GM19023 (cell line): ENCODE results near the gene FBXO46.
"Not testable (repeated sequence)": the region's sequence is repeated elsewhere in the genome, so short reads cannot be mapped to it uniquely, and the experiment has no call there.

Source experiments
- ATAC-seq: cut with Tn5 transposase; IDR thresholded peaks from one replicate; pipeline ENCODE4 v1.9.1; 2021; ENCODE audit warnings: mild to moderate bottlenecking, moderate library complexity; ENCODE audit not compliant: unreplicated experiment

Gene FBXO46

GRCh38 chr19:45729800-45730290, 851 bp downstream of the FBXO46 start:
- no peak for ATAC-seq

- ATAC-seq, result not testable (repeated sequence)
These were observed 2.0 kb downstream of the FBXO46 start for GRCh38 chr19:45728683-45729082.

GRCh38 chr19:45720065-45720464, 10.6 kb downstream of the FBXO46 start:
- not testable (repeated sequence) for ATAC-seq

- no peak for ATAC-seq
These were observed 12.6 kb downstream of the FBXO46 start for GRCh38 chr19:45717983-45718650.

GRCh38 chr19:45717131-45717982, 13.3 kb downstream of the FBXO46 start:
- peak; percentile 93 for ATAC-seq

- ATAC-seq, result no peak
These were observed 14.2 kb downstream of the FBXO46 start for GRCh38 chr19:45716359-45717130.

GRCh38 chr19:45715139-45715538, 15.6 kb downstream of the FBXO46 start:
- no peak for ATAC-seq

GRCh38 chr19:45713141-45713540, 17.6 kb downstream of the FBXO46 start:
- no peak for ATAC-seq

GRCh38 chr19:45712699-45713067, 18.0 kb downstream of the FBXO46 start:
- ATAC-seq, result no peak

- ATAC-seq, result no peak
These were observed 18.6 kb downstream of the FBXO46 start for GRCh38 chr19:45711851-45712698.

- ATAC-seq, result no peak
These were observed 20.2 kb downstream of the FBXO46 start for GRCh38 chr19:45710356-45711130.

GRCh38 chr19:45705710-45706415, 24.8 kb downstream of the FBXO46 start:
- no peak for ATAC-seq

GRCh38 chr19:45705115-45705514, 25.6 kb downstream of the FBXO46 start:
- ATAC-seq, result no peak

GRCh38 chr19:45701676-45702075, 29.0 kb downstream of the FBXO46 start:
- no peak for ATAC-seq

GRCh38 chr19:45693106-45693788, 37.4 kb downstream of the FBXO46 start:
- no peak for ATAC-seq

GRCh38 chr19:45692187-45693105, 38.2 kb downstream of the FBXO46 start, which contains the start of gene QPCTL:
TSS of gene QPCTL (plus strand) at chr19:45692666. CDS start at chr19:45692704, 38 bp downstream.
- ATAC-seq, result peak; percentile 82

- ATAC-seq, result peak; percentile 59
These were observed 39.0 kb downstream of the FBXO46 start, which contains the start of gene SNRPD2 for GRCh38 chr19:45691516-45692186. TSS of gene SNRPD2 (minus strand) at chr19:45691953. CDS start at chr19:45691888, 65 bp downstream.
